NT2/D1 (cell line): Measurements from ENCODE around the gene PLAAT3.
"Not testable (repeated sequence)": the region's sequence is repeated elsewhere in the genome, so short reads cannot be mapped to it uniquely, and the experiment has no call there.

Experiments used
- DNase-seq: peaks from one replicate; pipeline ENCODE4 v3.0.0-alpha.2; 2011; ENCODE audit warnings: low read depth, low spot score
- H3K27me3 ChIP-seq: 2 replicates; pipeline ENCODE4 v1.6.0; 2011; ENCODE audit warnings: mild to moderate bottlenecking; ENCODE audit not compliant: insufficient read length, insufficient read depth
- H3K36me3 ChIP-seq: 2 replicates; pipeline ENCODE4 v1.6.1; 2011; ENCODE audit warnings: mild to moderate bottlenecking, low read length, mixed read lengths; ENCODE audit not compliant: insufficient read depth, insufficient read length
- H3K4me1 ChIP-seq: 2 replicates; pipeline ENCODE4 v1.5.1; 2011; ENCODE audit not compliant: insufficient read depth, insufficient read length
- H3K4me3 ChIP-seq: 2 replicates; pipeline ENCODE4 v1.5.1; 2011; ENCODE audit warnings: low read depth; ENCODE audit not compliant: insufficient read length
- H3K9ac ChIP-seq: 2 replicates; pipeline ENCODE4 v1.6.0; 2011; ENCODE audit warnings: low read depth; ENCODE audit not compliant: insufficient read length
- H3K9me3 ChIP-seq: 2 replicates; pipeline ENCODE4 v1.5.1; 2011; ENCODE audit warnings: mild to moderate bottlenecking, low read length; ENCODE audit not compliant: insufficient read depth
- SUZ12 ChIP-seq: IDR thresholded peaks from 2 replicates; pipeline ENCODE4 v1.6.1; 2011; ENCODE audit not compliant: insufficient read length, insufficient read depth; ENCODE audit errors: extremely low read depth
- YY1 ChIP-seq: IDR thresholded peaks from 2 replicates; pipeline ENCODE4 v1.6.1; 2011; ENCODE audit not compliant: insufficient read length, insufficient read depth
- ZNF274 ChIP-seq: IDR thresholded peaks from 2 replicates; pipeline ENCODE4 v1.6.1; 2011; ENCODE audit warnings: mild to moderate bottlenecking, low read depth, low read length

Gene PLAAT3

DNA sequence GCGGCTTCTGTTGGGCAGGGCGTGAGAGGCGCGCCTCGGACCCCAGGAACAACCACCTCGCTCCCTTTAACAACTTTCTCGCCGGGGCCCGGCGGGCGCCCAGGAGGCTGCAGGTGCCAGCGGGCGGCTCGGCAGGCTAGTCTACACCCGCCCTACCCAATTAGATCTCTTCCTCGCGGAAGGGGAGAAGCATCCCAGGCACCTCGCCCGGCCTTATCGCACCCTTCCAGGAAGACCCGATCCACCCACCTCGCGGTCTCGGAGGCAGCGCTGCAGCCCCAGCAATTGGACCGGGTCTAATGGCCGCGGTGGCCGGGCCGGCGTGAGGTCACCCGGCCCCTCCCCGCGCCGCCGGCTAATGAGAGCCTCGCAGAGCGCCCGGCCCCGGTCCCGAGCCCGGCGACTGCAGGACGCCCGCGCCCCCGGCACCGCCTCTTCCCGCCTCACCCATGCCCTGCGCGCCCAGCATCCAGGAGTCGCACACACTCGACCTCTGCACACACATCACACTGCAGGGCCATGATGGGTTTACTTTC lies at the start of gene PLAAT3:
TSS of gene PLAAT3 (minus strand) at position 298 of the 536 bp plus-strand sequence. CDS start 419 bp downstream, outside the sequence.
- H3K4me1 ChIP-seq: peaks cover 8% of the 10 kb centered on the region
- H3K36me3 ChIP-seq: no peaks in the 10 kb centered on the region
- peak within 1 kb of the TSS; percentile 59 for H3K4me3 ChIP-seq
- no peak for DNase-seq
- peak within 1 kb of the TSS; percentile 51 for H3K9ac ChIP-seq
- TF ChIP-seq YY1 (no peak), ZNF274 (no peak)
- H3K9me3 ChIP-seq: no peaks in the 10 kb centered on the region
- peaks cover 49% of the 10 kb centered on the region for H3K27me3 ChIP-seq

DNA sequence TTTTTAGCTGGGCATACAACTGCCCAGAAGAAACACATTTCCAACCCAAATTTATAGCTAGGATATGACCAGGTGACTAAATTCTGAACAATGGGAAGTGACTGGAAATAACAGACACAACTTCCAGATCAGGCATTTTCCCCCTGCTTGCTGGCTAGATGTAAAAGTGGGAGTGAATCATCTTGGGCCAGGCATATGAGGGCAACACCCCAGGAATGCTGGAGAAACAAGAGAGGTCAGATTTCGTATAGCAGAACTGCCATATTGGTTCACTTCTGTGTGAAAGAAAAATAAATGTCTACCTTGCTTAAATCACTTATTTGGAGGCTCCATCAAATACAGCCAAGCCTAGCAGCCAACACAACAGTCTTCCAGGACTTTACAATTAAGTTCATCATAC lies 49.6 kb upstream of the PLAAT3 start:
- Histone ChIP-seq H3K9me3 (no peaks in the 10 kb centered on the region), H3K4me1 (no peaks in the 10 kb centered on the region), H3K27me3 (no peaks in the 10 kb centered on the region), H3K9ac (no peak overlapping the region), H3K4me3 (no peak overlapping the region), H3K36me3 (peaks cover 4% of the 10 kb centered on the region)
- TF ChIP-seq YY1 (no peak), ZNF274 (no peak)
- no peak for DNase-seq

DNA sequence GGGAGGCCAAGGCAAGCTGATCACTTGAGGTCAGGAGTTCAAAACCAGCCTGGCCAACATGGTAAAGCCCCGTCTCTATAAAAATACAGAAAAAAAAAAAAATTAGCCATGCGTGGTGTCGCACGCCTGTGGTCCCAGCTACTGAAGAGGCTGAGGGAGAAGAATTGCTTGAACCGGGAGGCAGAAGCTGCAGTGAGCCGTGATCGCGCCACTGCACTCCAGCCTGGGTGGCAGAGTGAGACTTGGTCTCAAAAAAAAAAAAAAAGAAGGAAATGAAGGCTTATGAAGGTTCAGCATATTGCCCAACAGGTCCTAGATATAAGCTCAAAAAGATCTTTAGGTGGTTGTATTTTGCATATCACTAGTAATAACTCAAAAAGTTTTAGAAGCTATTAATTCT lies 46.7 kb upstream of the PLAAT3 start:
- Histone ChIP-seq H3K27me3 (no peaks in the 10 kb centered on the region), H3K36me3 (peaks cover 21% of the 10 kb centered on the region), H3K4me3 (no peak overlapping the region), H3K9me3 (no peaks in the 10 kb centered on the region), H3K4me1 (no peaks in the 10 kb centered on the region), H3K9ac (no peak overlapping the region)
- TF ChIP-seq YY1: no peak
- no peak for TF ChIP-seq ZNF274
- no peak for TF ChIP-seq SUZ12
- no peak for DNase-seq

DNA sequence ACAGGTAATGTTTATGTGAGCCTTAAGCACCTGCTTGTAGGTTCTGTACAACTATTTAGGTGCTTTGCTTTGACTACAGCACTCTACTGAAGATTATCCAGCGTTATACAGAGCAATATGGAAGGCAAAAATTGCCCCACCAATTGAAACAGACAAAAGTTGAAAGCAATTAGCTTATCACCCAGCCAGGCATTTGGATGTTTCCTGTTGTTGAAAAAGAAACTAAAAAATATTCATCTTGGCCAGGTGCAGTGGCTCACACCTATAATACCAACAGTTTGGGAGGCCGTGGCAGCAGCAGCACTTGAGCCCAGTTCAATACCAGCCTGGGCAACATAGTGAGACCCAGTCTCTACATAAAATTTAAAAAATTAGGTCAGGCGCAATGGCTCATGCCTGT lies 38.4 kb upstream of the PLAAT3 start:
- Histone ChIP-seq H3K4me1 (no peaks in the 10 kb centered on the region), H3K9me3 (no peaks in the 10 kb centered on the region), H3K9ac (no peak overlapping the region), H3K36me3 (peaks cover 56% of the 10 kb centered on the region), H3K4me3 (no peak overlapping the region), H3K27me3 (no peaks in the 10 kb centered on the region)
- DNase-seq: no peak
- TF ChIP-seq SUZ12: no peak
- no peak for TF ChIP-seq YY1
- TF ChIP-seq ZNF274: no peak

DNA sequence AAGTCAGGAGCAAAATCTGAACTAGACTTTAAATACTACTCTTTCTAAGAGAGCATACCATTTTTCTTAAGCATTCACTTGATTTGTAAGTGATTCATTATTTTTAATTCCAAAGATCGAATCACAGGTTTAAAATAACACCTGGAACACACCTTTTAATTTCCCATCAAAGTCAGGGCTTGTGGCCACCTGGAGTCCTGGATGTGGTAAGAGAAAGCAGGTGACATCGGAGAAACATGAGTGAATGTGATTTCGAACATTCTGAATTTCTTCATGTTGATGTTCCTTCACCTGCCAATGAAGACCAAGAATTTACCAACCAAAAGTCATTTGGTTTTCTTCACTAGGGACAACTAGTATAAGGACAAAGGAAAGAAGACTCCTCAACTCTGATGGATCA lies 29.0 kb upstream of the PLAAT3 start:
- Histone ChIP-seq H3K9ac (no peak overlapping the region), H3K4me3 (no peak overlapping the region), H3K36me3 (peaks cover 65% of the 10 kb centered on the region), H3K4me1 (no peaks in the 10 kb centered on the region), H3K27me3 (no peaks in the 10 kb centered on the region), H3K9me3 (no peaks in the 10 kb centered on the region)
- TF ChIP-seq YY1 (no peak), ZNF274 (no peak), SUZ12 (no peak)
- DNase-seq: no peak

DNA sequence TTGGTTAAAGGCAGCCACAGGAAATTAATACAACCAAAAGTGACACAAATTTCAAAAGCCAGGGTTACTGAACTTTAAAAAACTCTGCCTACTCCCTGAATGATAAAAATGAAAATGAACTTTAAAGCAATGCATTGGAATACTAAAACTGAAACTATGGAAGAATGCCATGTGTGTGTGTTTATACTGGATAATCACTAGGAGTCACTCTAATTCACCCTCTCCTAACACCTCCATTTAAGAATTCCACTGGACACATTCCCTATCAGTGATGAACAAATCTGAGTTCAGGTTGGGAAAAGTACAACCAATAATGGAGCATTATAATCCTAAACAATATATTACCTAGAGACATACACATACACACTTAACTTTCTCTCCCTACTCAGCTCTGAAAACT lies 27.5 kb upstream of the PLAAT3 start:
- Histone ChIP-seq H3K27me3 (no peaks in the 10 kb centered on the region), H3K4me3 (no peak overlapping the region), H3K4me1 (no peaks in the 10 kb centered on the region), H3K36me3 (peaks cover 57% of the 10 kb centered on the region), H3K9me3 (no peaks in the 10 kb centered on the region), H3K9ac (no peak overlapping the region)
- no peak for DNase-seq
- no peak for TF ChIP-seq SUZ12

DNA sequence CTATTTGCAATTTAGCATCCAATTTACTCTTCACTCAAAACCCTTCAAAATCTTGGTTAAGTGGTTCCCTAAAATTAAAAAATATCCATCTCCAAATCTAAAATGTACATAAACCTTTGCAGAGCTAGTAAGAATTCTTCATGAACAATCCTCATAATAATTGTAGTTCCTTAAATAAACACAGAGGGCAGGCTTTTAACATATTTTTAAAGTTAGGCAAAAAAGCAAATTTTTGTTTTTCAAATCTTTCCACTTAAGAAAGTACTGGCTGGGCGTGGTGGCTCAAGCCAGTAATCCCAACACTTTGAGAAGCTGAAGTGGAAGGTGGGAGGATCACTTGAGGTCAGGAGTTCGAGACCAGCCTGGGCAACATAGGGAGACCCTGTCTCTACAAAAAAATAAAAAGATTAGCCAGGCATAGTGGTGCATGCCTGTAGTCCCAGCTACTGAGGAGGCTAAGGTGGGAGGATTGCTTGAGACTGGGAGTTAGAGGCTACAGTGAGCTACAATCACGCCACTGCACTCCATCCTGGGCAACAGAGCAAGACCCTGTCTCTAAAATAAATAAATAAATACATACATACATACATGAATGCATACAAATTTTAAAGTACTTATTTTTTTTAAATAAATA lies 25.1 kb upstream of the PLAAT3 start:
- Histone ChIP-seq H3K9ac (no peak overlapping the region), H3K9me3 (no peaks in the 10 kb centered on the region), H3K4me1 (no peaks in the 10 kb centered on the region), H3K27me3 (no peaks in the 10 kb centered on the region), H3K36me3 (peaks cover 54% of the 10 kb centered on the region), H3K4me3 (no peak overlapping the region)
- no peak for TF ChIP-seq SUZ12
- TF ChIP-seq ZNF274: no peak
- TF ChIP-seq YY1: no peak
- no peak for DNase-seq

DNA sequence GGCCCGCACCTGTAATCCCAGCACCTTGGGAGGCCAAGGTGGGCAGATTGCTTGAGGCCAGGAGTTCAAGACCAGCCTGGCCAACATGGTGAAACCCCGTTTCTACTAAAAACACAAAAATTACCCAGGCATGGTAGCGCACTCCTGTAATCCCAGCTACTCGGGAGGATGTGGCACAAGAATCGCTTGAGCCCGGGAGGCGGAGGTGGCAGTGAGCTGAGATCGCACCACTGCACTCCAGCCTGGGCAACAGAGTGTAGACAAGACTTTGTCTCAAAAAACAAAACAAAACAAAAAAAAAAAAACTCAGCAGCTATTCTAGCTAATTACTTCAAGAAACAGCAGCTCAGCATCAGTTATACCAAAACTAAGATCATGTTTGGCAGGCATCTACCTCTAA lies 24.2 kb upstream of the PLAAT3 start:
- H3K4me1 ChIP-seq, H3K27me3 ChIP-seq, H3K9me3 ChIP-seq, DNase-seq, H3K4me3 ChIP-seq, H3K9ac ChIP-seq: not testable (repeated sequence)
- H3K36me3 ChIP-seq: peaks cover 49% of the 10 kb centered on the region
